Measurements from ENCODE around the gene ATE1.

Gene ATE1

DNA sequence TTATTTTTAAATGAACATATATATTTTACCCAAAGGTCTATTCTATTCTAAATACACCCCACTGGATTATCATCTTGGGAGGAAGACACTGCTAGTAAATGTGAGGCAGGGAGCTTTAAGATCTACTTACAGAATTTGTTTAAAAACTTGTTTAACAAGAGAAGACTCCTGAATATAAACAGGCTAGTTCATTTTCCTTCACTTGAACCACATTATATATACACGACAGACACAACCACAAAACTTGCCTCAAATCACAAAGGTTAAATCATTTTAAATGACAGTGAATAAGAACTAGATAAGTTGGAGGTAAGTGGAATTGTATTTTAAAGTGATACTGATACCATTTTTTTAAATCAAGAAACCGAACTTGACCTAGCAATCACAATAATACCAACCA lies 109.2 kb downstream of the ATE1 start:
- Histone ChIP-seq H3K27me3 (no peaks in the 10 kb centered on the region), H3K4me3 (ENCODE audit: low read depth in 1 of 2, low read length in 1 of 2) (no peak overlapping the region), H3K4me1 (ENCODE audit: control insufficient read depth in 1 of 2, insufficient read depth in 1 of 2, low read depth in 1 of 2, low read length in 1 of 2) (no peaks in the 10 kb centered on the region), H3K36me3 (peaks cover 7% of the 10 kb centered on the region), H3K27ac (no peak overlapping the region), H3K9me3 (no peaks in the 10 kb centered on the region)
- TF ChIP-seq CTCF (IDR thresholded peaks at IDR 0.05): no peak

GRCh38 chr10:121816197-121816596 lies 111.6 kb downstream of the ATE1 start:
- Histone ChIP-seq H3K36me3 (peaks cover 18% of the 10 kb centered on the region), H3K27me3 (no peaks in the 10 kb centered on the region), H3K9me3 (no peaks in the 10 kb centered on the region), H3K4me3 (ENCODE audit: low read depth in 1 of 2, low read length in 1 of 2) (no peak overlapping the region), H3K27ac (no peak overlapping the region), H3K4me1 (ENCODE audit: control insufficient read depth in 1 of 2, insufficient read depth in 1 of 2, low read depth in 1 of 2, low read length in 1 of 2) (no peaks in the 10 kb centered on the region)
- TF ChIP-seq CTCF (IDR thresholded peaks at IDR 0.05): no peak

DNA sequence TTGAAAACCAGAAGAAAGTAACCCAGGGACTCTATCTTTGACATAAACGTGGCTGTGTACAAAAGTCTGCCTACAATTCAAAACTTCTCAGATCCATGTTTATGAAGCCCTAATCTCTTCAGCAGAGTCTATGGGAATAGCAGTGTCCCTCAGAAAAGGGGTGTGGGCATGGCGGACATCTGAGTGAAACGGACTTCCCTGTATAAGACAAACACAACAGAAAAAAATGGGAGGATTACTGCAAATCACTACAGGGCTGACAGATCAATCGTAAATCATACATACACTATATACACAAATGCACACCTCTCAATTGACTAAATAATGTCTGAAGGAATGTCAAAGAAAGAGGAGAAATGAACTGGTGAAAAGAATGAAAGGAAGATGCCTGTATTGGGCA lies 114.0 kb downstream of the ATE1 start:
- H3K9me3 ChIP-seq: no peaks in the 10 kb centered on the region
- H3K27ac ChIP-seq: no peak overlapping the region
- H3K4me3 ChIP-seq (ENCODE audit: low read depth in 1 of 2, low read length in 1 of 2): no peak overlapping the region
- no peaks in the 10 kb centered on the region for H3K4me1 ChIP-seq (ENCODE audit: control insufficient read depth in 1 of 2, insufficient read depth in 1 of 2, low read depth in 1 of 2, low read length in 1 of 2)
- H3K36me3 ChIP-seq: peaks cover 18% of the 10 kb centered on the region
- no peak for TF ChIP-seq CTCF (IDR thresholded peaks at IDR 0.05)
- H3K27me3 ChIP-seq: no peaks in the 10 kb centered on the region

GRCh38 chr10:121813211-121813815 lies 114.5 kb downstream of the ATE1 start:
- no peaks in the 10 kb centered on the region for H3K9me3 ChIP-seq

DNA sequence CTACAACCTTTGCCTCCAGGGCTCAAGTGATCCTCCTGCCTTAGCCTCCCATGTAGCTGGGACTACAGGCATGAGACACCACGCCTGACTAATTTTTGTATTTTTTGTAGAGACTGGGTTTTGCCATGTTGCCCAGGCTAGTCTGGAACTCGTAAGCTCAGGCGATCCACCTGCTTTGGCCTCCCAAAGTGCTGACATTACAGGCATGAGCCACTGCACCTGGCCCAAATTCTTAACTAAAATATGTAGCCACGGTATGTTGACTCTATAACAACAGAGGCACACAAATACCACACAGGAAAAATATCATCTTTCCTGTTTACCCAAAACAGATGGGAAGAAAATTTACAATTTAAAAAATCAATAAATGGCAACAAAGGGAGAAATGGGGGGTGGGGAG lies 115.8 kb downstream of the ATE1 start:
- Histone ChIP-seq H3K4me3 (ENCODE audit: low read depth in 1 of 2, low read length in 1 of 2) (no peak overlapping the region), H3K27me3 (no peaks in the 10 kb centered on the region), H3K27ac (no peak overlapping the region), H3K4me1 (ENCODE audit: control insufficient read depth in 1 of 2, insufficient read depth in 1 of 2, low read depth in 1 of 2, low read length in 1 of 2) (no peaks in the 10 kb centered on the region), H3K36me3 (peaks cover 12% of the 10 kb centered on the region), H3K9me3 (no peaks in the 10 kb centered on the region)
- no peak for TF ChIP-seq CTCF (IDR thresholded peaks at IDR 0.05)

More at GRCh38 chr10:121813211-121813815, 114.5 kb downstream of the ATE1 start:
- H3K4me3 ChIP-seq (ENCODE audit: low read depth in 1 of 2, low read length in 1 of 2): no peak overlapping the region
- no peak for TF ChIP-seq CTCF (IDR thresholded peaks at IDR 0.05)
- H3K27ac ChIP-seq: no peak overlapping the region
- no peaks in the 10 kb centered on the region for H3K4me1 ChIP-seq (ENCODE audit: control insufficient read depth in 1 of 2, insufficient read depth in 1 of 2, low read depth in 1 of 2, low read length in 1 of 2)
- peaks cover 12% of the 10 kb centered on the region for H3K36me3 ChIP-seq
- H3K27me3 ChIP-seq: no peaks in the 10 kb centered on the region
